ENCODE results near the gene MYO5B. TPM values are rescaled to one million over a fixed set of nuclear protein-coding genes. Genes with fewer than 3 reads are reported as not detected.

The MYO5B gene
- polyA plus RNA-seq, 12 donors = 1.0 to 10.1 (median 1.5) TPM; not detected in 1

- no peak for DNase-seq
Measured at GRCh38 chr18:50014606-50015005, 180.3 kb downstream of the MYO5B start.

GRCh38 chr18:50013363-50014138 lies 181.4 kb downstream of the MYO5B start:
- DNase-seq = no peak

DNA sequence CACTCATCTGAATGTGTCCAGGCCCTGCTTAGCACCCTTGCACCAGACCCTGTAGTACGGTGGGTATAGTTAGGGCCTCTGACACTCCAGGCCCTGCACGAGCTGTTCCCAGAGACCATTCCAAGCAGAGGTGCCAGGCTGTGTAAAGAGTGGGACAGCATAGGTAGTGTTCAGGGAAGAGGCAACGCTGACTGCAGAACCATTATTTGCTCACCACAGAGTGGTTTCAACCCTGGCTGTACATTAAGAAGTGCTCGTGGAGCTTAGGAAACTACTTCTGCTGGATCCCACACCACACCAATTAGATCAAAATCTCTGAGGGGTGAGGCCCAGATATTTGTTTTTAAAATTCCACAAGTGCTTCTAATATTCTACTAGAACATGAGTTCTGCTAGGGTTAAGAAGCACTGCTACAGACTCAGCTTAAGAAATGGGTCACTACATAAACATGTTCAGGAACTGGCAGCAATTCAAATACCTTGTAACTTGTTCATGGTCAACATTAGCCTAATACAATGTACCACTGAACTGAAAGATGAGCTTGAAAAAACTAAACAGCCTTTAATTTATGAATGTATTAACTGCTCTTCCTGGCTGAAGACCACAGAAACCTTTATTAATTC lies 183.0 kb downstream of the MYO5B start:
- no peak for DNase-seq

- no peak for DNase-seq
Measured at GRCh38 chr18:50009773-50010335, 185.1 kb downstream of the MYO5B start.

DNA sequence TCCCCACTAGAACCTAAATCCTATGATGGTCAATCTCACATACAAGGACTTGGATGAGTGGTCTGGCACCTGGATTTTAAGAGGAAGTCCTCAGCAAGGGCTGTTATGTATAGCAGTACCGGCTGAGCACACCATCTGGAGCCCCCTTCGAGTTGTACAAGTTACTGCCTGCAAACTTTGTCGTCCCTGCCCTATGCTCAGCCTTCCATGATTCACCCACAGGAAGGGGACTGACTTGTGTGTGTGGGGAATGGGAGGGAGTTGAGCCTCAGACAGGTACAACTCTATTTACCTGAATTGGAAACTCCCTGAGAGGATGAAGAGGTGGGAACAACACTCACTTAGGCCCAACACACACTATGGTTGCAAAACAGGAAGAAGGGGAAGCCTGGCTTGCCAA lies 186.6 kb downstream of the MYO5B start:
- no peak for DNase-seq

- DNase-seq = no peak
Measured at GRCh38 chr18:50006470-50007046, 188.4 kb downstream of the MYO5B start.

GRCh38 chr18:50004013-50004412 lies 190.9 kb downstream of the MYO5B start:
- DNase-seq = no peak

GRCh38 chr18:50002781-50003180 lies 192.2 kb downstream of the MYO5B start:
- DNase-seq = no peak

DNA sequence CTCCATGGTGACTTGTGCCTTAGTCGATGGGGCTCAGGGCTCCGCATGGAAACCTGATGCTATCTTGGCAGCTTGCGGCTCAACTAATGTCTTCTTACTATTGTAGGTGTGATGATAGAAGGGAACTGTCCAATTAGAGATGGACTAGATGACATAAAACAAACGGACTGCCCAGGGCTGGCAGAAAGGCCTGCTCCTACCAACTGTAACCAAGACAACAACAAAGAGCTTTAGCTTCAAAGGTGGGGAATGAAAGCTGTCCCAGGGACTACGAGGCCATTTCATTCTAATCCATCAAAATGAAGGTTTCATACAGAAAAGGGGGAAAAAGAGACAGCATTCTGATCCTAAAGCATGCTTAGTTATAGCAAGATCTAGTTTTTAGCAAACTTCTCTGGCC lies 194.7 kb downstream of the MYO5B start:
- DNase-seq = no peak

DNA sequence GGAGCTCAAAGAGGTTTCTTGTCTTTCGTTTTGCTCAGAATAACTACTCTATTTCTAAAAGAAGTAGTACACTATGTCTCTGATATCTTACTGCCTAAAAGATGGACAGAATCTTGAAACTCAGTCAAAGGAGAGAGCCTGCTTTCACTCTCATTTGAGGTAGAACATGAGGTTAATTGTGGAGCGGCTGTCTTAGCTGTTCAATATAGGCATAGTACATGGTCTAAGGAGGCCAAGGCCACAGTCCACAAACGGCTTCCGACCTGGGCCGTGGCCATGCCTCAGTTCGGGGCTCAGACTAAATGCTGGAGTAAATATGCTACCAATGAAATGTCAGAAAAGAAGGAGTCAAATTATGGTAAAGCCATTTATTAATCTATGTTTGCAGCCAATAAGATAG lies 195.8 kb downstream of the MYO5B start:
- DNase-seq = no peak

GRCh38 chr18:49997558-49997957 lies 197.4 kb downstream of the MYO5B start:
- DNase-seq = no peak

GRCh38 chr18:49994410-49994809 lies 200.5 kb downstream of the MYO5B start:
- DNase-seq = no peak

- no peak for DNase-seq
Measured at GRCh38 chr18:49993299-49993698, 201.6 kb downstream of the MYO5B start.

DNA sequence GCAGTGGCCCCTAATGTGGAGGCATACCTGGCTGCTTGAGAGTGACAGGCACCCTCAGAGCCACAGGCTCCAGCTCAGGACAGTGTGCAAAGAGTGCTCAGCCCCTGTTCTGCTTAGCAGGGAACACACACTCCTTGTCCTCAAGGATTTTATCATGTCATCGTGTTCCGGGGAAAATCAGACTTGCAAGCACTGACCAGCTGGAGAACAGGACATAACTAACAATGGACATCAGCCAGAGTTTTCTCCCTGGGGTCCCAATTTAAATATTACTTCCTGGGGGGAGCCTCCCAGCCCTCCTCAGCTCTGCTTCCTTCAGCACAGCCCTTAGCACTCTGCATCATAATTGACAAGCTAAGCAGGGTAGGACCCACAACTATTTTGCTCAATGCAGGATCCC lies 206.2 kb downstream of the MYO5B start:
- DNase-seq = peak; percentile 46

GRCh38 chr18:49988101-49988500 lies 206.8 kb downstream of the MYO5B start:
- no peak for DNase-seq

DNA sequence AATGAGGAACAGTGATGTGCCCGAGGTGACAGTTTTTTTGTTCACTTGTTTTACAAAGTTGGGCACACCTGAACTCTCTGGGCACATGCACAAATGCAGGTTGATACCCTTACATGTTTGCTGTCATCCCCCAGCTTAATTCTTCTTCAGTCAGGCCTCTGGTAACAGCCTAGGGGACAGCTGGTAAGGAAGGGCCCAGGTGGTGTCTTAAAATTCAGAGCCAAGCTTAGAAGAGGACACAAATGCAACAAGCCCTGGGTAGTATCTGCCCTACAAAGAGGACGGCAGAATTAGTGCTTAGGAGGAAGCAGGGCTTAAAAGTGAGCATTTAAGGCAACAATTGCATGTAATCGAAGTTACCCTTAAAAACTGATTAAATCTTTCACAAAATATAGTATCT lies 209.7 kb downstream of the MYO5B start:
- DNase-seq = no peak

- peak; percentile 59 for DNase-seq
Measured at GRCh38 chr18:49980896-49981295, 214.1 kb downstream of the MYO5B start.

DNA sequence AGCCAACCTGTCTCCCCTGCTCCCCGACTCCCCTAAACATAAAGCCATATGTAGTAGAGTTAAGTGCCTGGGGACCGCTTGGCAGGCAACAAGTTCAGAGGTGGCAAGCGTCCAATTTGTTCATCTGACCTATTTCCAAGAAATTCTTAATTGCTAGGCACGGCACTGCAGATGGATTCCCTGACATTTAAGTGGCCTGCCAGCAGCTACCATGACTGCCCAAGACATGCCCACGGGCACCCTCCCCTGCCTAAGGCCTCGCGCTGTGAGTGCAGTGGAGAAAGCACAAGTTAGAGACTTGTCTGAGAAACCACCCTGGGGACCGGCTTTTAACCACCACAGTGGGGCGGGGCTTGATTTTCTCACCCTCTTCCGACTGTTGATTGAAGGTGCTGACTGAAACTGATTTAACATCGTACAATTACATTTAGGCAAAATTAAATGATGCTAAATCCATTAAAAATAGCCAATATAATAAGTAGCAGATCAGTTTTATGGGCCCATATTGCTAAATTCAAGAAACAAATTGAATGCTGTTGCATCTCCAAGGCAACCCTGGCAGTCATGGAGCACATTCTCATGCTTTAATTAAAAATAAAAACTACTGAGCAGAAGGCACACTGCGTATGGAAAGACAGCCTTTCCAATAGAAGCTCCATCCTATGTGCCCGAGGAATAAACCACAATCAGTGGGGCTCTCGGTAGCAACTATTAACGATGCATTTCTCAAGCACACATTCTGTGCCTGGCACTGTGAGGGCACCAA lies 218.0 kb downstream of the MYO5B start:
- no peak for DNase-seq

DNA sequence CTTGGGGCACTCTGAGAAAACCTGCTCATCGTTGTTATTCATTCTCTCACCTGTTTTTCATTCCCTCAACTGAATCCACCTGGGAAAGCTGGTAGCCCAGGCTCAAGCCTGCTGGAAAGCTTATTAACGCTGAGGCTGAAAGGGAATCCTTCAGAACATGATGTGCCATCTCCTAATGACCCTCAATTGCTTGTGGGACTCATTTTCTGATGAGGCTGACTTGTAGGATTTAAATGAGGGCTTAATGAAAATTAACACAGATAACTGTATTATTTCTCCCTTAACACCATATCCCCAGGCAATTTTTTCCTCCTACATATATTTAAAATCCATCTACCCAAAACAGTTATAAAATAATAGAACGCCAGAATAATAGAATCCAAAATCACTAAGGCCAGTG lies 218.9 kb downstream of the MYO5B start:
- no peak for DNase-seq

DNA sequence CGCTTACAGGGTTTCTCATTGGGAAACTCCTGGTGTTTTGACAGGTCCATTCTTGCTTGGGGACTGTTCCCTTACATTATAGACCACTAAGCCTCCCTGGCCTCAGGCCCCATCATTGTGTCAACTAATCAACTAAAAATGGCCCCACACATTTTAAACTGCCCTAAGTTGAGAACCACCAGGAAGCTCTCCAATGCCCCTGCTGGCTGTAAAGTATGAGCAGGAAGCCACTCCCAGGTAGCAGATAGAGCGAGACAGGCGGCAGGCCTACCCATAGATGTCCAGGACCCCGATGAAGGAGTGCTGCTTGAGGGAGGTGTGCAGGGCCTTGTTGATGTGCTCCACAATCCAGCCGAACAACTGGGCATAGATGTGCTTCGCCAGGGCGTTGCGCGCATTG lies 220.9 kb downstream of the MYO5B start:
- no peak for DNase-seq

DNA sequence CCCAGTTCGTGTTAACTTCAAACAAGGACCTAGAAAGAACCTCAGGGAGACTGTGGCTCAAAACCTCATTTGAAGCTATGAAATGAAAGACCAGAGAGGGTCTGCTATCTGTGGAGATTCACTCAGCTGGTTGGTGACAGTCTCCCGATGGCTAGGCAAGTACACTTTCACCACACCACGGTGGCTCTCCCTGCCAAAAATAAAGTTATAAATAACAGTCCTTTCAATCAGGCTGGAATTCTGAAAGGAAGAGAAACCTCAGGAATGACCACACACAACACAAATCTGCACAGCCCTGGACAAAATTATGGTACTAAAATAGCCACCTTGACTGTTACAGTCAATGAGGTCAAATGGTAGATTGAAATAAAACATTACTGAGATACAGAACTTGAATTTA lies 221.4 kb downstream of the MYO5B start:
- no peak for DNase-seq

GRCh38 chr18:49972535-49972934 lies 222.4 kb downstream of the MYO5B start:
- no peak for DNase-seq

All from muscle of arm (tissue), 12 donors.